ENCODE measurements around the gene EIPR1. TPM values are rescaled to one million over a fixed set of nuclear protein-coding genes. Genes with fewer than 3 reads are reported as not detected.
A peak's percentile ranks its signal among the peaks of the same experiment; 100 is the strongest.

The EIPR1 gene
- total RNA-seq, 2 donors from 2014 or later = 25.1 to 28.5 TPM

- peaks cover 21% of the 10 kb centered on the region for H3K4me1 Mint-ChIP-seq
- no peaks in the 10 kb centered on the region for H3K36me3 Mint-ChIP-seq (ENCODE audit: low read depth)
- DNase-seq (no peak), ATAC-seq (no peak)
- H3K9me3 ChIP-seq (ENCODE audit: control insufficient read depth, low read length, poor library complexity, severe bottlenecking) = no peaks in the 10 kb centered on the region
- H3K4me3 Mint-ChIP-seq = no peak overlapping the region
- no peak overlapping the region for H3K27ac Mint-ChIP-seq
- no peaks in the 10 kb centered on the region for H3K27me3 Mint-ChIP-seq
Observed at GRCh38 chr2:3311601-3312000, 66.0 kb downstream of the EIPR1 start.

- Mint-ChIP-seq H3K27me3 (no peaks in the 10 kb centered on the region), H3K4me1 (peaks cover 26% of the 10 kb centered on the region)
- no peak for ATAC-seq
Observed at GRCh38 chr2:3309496-3310355, 67.9 kb downstream of the EIPR1 start.

DNA sequence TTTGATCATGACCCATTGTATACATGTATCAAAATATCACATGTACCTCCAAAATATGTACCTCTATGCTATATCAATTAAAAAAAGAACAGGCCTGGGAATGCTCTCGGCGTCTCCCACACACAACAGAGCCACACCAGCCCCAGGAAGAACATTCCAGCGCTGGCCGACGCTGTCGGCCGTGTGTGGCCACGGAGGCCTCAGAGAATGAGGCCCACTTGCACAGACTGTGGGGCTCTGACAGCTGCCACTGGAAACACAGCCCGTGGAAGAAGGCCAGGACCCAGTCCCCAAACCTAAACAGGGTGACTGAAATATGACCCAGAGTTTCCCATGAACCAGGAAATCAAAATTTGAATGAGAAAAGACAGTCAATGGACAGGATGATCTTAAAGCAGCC is 69.7 kb downstream of the EIPR1 start:
- Mint-ChIP-seq H3K4me1 (peaks cover 25% of the 10 kb centered on the region), H3K27me3 (no peaks in the 10 kb centered on the region), H3K4me3 (no peak overlapping the region), H3K27ac (peak overlapping the region; percentile 60), H3K36me3 (ENCODE audit: low read depth) (no peaks in the 10 kb centered on the region)
- ATAC-seq = no peak
- H3K9me3 ChIP-seq (ENCODE audit: control insufficient read depth, low read length, poor library complexity, severe bottlenecking) = no peaks in the 10 kb centered on the region
- no peak for DNase-seq

More at GRCh38 chr2:3309496-3310355, 67.9 kb downstream of the EIPR1 start:
- DNase-seq = no peak
- Mint-ChIP-seq H3K4me3 (no peak overlapping the region), H3K36me3 (ENCODE audit: low read depth) (no peaks in the 10 kb centered on the region), H3K27ac (no peak overlapping the region)
- no peaks in the 10 kb centered on the region for H3K9me3 ChIP-seq (ENCODE audit: control insufficient read depth, low read length, poor library complexity, severe bottlenecking)

DNA sequence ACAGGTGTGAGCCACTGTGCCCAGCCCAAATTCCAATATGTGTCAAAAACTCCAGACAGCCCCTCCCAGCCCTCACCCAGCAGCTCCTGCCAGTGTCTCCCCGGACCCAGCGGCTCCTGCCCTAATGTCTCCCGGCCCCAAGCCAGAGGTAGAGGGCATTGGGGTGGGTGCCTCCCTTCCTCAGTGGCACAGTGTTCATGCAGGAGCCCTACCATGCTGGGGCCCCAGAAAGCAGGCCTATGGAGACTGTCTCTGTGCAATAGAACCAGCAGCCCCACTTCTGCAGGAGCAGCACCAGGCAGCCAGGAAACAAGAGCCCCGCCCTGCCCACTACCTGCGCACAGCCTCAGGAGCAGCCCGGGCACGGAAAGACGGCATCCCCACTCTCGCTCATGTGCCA is 70.4 kb downstream of the EIPR1 start:
- H3K36me3 Mint-ChIP-seq (ENCODE audit: low read depth) = no peaks in the 10 kb centered on the region
- H3K4me1 Mint-ChIP-seq = peaks cover 25% of the 10 kb centered on the region
- H3K27me3 Mint-ChIP-seq = no peaks in the 10 kb centered on the region
- no peak overlapping the region for H3K4me3 Mint-ChIP-seq
- H3K27ac Mint-ChIP-seq = no peak overlapping the region
- no peak for ATAC-seq
- H3K9me3 ChIP-seq (ENCODE audit: control insufficient read depth, low read length, poor library complexity, severe bottlenecking) = no peaks in the 10 kb centered on the region
- DNase-seq = no peak

DNA sequence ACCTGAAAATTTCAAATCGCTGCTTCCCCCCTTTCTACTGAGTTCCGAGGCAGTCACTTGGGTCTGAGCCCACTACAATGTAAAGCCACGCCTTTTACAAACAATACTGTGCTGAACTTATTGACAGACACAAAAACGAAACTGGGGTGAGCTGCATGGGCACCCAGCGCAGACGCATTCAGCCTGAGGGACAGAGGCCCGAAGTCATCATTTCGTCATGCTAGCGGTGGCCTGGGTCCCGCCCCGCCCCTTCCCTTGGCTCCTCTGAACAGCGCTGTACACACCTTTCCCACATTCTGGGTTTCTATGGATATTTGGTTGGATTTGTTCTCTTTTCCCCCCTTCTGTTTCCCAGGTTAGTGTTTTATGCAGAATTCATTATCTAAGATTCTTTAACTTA is 71.7 kb downstream of the EIPR1 start:
- H3K9me3 ChIP-seq (ENCODE audit: control insufficient read depth, low read length, poor library complexity, severe bottlenecking) = no peaks in the 10 kb centered on the region
- H3K4me1 Mint-ChIP-seq = peaks cover 25% of the 10 kb centered on the region
- no peaks in the 10 kb centered on the region for H3K27me3 Mint-ChIP-seq
- no peak overlapping the region for H3K4me3 Mint-ChIP-seq
- DNase-seq (no peak), ATAC-seq (no peak)
- H3K36me3 Mint-ChIP-seq (ENCODE audit: low read depth) = no peaks in the 10 kb centered on the region
- peak overlapping the region; percentile 51 for H3K27ac Mint-ChIP-seq

DNA sequence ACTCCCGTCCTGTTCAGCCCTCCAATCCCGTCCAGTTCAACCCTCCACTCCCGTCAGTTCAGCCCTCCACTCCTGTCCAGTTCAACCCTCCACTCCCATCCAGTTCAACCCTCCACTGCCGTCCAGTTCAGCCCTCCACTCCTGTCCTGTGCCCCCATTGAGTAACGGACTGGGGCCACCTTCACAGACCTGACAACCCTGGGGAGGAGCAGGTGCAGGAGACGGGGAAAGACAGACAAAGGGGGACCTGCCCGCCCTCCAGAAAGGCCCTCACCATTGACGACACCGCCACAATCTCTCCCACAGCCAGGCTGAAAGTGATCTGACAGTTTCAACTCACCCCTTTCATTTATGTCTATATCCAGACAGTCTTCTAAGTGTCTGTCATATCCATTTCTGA is 72.2 kb downstream of the EIPR1 start:
- no peak for DNase-seq
- H3K9me3 ChIP-seq (ENCODE audit: control insufficient read depth, low read length, poor library complexity, severe bottlenecking) = no peaks in the 10 kb centered on the region
- ATAC-seq = no peak
- no peaks in the 10 kb centered on the region for H3K36me3 Mint-ChIP-seq (ENCODE audit: low read depth)
- peak overlapping the region; percentile 65 for H3K27ac Mint-ChIP-seq
- peaks cover 25% of the 10 kb centered on the region for H3K4me1 Mint-ChIP-seq
- H3K4me3 Mint-ChIP-seq = peak overlapping the region; percentile 33
- no peaks in the 10 kb centered on the region for H3K27me3 Mint-ChIP-seq

DNA sequence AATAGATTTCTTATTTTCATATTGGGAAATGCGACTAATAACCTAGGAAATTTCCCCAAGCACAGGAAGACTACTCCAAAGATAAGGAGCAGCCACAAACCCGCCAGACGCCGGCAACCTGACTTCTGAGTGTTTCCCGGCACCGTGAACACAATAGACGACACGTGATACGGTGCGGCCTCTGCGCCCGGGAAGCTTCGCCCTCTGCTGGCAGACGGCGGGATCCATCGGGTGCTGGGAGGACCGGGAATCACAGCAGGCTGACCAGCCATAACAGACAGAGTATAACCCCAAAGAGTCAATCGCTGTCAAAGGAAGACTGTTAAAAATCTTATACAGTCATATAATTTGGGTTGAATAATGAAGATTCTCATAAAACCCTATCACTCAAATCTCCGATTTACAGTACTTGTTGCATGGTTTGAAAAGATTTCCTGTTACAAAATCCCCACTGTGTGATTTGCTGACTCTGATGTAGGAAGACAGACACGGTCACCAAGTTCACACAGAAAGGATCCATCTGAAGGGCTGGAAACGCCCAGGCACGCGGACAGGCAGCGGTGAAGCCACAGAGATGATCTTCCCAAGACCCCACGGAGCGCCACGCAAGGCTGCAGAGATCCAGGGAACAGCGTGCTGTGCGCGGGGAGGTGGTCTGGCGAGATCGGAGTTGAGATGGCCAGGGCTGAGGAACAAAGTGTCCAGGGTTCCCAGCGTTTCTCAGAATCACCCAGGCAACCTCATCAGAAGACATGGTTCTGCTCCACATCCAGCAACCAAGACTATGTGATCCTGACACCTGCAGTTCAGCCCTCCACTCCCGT is 73.8 kb downstream of the EIPR1 start:
- H3K27me3 Mint-ChIP-seq = no peaks in the 10 kb centered on the region
- peaks cover 21% of the 10 kb centered on the region for H3K4me1 Mint-ChIP-seq
- ATAC-seq (peak; percentile 99), DNase-seq (peak; percentile 50 to 75 (median 58))
- H3K36me3 Mint-ChIP-seq (ENCODE audit: low read depth) = no peaks in the 10 kb centered on the region
- H3K4me3 Mint-ChIP-seq = peak overlapping the region; percentile 15
- no peaks in the 10 kb centered on the region for H3K9me3 ChIP-seq (ENCODE audit: control insufficient read depth, low read length, poor library complexity, severe bottlenecking)
- H3K27ac Mint-ChIP-seq = peak overlapping the region; percentile 83

DNA sequence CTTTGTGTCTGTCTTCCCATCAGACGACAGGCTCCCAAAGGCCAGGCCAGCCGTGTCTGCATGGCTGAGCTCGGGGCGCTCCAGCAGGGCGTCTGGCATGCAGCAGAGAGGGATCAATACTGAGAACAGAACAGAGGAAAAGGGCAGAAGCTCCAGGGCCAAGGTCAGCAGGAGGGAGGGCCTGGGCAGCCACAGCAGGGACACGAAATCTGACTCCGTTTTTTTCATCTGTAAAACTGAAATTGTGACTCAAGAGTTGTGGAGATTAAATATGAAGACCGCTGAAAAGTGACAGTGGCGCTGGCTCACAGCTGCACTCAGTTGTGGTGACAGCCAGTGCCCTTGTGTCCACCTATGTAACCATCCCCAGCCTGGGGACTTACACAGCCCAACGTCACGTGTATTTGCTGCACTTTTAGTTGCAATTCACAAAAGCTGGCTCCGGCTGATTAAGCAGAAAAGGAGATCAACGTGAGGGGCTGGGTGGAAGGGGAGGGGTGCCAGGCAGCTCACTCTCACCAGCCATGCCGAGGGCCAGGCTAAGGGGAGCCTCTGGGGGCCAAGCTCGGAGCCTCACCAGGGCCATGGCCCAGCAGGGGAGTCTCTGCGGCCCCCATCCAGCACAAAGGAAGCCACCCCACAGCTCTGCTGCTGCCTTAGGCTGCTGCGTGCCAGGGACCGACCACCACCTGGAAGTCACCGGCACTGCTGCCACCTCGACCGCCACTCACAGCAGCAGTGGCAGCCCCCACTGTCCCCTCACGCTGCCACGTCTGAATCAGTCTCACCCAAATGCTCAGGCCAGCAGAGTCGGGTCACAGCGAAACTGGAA is 74.7 kb downstream of the EIPR1 start:
- Mint-ChIP-seq H3K27me3 (no peaks in the 10 kb centered on the region), H3K36me3 (ENCODE audit: low read depth) (no peaks in the 10 kb centered on the region), H3K27ac (peak overlapping the region; percentile 83), H3K4me3 (peak overlapping the region; percentile 15), H3K4me1 (peaks cover 16% of the 10 kb centered on the region)
- ATAC-seq (peak; percentile 27), DNase-seq (no peak)
- no peaks in the 10 kb centered on the region for H3K9me3 ChIP-seq (ENCODE audit: control insufficient read depth, low read length, poor library complexity, severe bottlenecking)

- no peak for ATAC-seq
- Mint-ChIP-seq H3K4me3 (no peak overlapping the region), H3K27ac (peak overlapping the region; percentile 83), H3K36me3 (ENCODE audit: low read depth) (no peaks in the 10 kb centered on the region), H3K27me3 (no peaks in the 10 kb centered on the region), H3K4me1 (peaks cover 15% of the 10 kb centered on the region)
- DNase-seq = no peak
- no peaks in the 10 kb centered on the region for H3K9me3 ChIP-seq (ENCODE audit: control insufficient read depth, low read length, poor library complexity, severe bottlenecking)
Observed at GRCh38 chr2:3302421-3302750, 75.2 kb downstream of the EIPR1 start.

GRCh38 chr2:3301001-3301400 is 76.6 kb downstream of the EIPR1 start:
- Mint-ChIP-seq H3K4me1 (peaks cover 15% of the 10 kb centered on the region), H3K27me3 (no peaks in the 10 kb centered on the region), H3K4me3 (no peak overlapping the region), H3K36me3 (ENCODE audit: low read depth) (no peaks in the 10 kb centered on the region), H3K27ac (no peak overlapping the region)
- no peak for DNase-seq
- H3K9me3 ChIP-seq (ENCODE audit: control insufficient read depth, low read length, poor library complexity, severe bottlenecking) = no peaks in the 10 kb centered on the region
- ATAC-seq = no peak

GRCh38 chr2:3300224-3300995 is 77.2 kb downstream of the EIPR1 start:
- Mint-ChIP-seq H3K27ac (no peak overlapping the region), H3K4me1 (peaks cover 10% of the 10 kb centered on the region), H3K27me3 (no peaks in the 10 kb centered on the region), H3K36me3 (ENCODE audit: low read depth) (no peaks in the 10 kb centered on the region), H3K4me3 (no peak overlapping the region)
- DNase-seq = no peak
- ATAC-seq = no peak
- H3K9me3 ChIP-seq (ENCODE audit: control insufficient read depth, low read length, poor library complexity, severe bottlenecking) = no peaks in the 10 kb centered on the region

DNA sequence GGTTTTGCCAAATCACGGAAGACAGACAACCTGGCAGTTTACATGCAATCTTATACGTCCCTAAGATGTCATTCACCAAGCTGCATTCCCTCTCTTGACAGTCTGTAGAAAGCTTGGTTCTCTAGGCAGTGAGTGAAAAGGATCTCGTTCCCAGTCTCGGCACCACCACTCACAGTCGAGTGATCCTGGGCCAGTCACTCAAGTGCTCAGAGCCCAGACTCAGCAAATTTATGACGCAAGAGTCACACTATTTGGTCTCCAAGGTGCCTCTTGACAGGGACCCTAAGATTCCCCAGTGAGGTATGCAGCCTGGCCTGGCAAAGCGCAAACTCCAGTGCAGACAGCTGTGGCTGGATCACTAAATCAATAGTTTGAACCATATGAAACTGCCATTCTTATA is 77.9 kb downstream of the EIPR1 start:
- no peak for ATAC-seq
- H3K9me3 ChIP-seq (ENCODE audit: control insufficient read depth, low read length, poor library complexity, severe bottlenecking) = no peaks in the 10 kb centered on the region
- Mint-ChIP-seq H3K4me3 (no peak overlapping the region), H3K36me3 (ENCODE audit: low read depth) (no peaks in the 10 kb centered on the region), H3K27ac (no peak overlapping the region), H3K27me3 (no peaks in the 10 kb centered on the region), H3K4me1 (peaks cover 9% of the 10 kb centered on the region)
- DNase-seq = no peak

Data from T-helper 17 cell (primary cell).